Measurements from ENCODE around the gene NKX1-2.

The NKX1-2 gene

GRCh38 chr10:124450012-124450782 lies at the start of gene NKX1-2:
Gene NKX1-2, minus strand, starts transcription at chr10:124450035. Its CDS starts 92 bp downstream, at chr10:124449943.
- DNase-seq (ENCODE audit: low read depth), result no peak

GRCh38 chr10:124498056-124498455 lies 48.2 kb upstream of the NKX1-2 start:
- DNase-seq (ENCODE audit: low read depth), result no peak

- no peak for DNase-seq (ENCODE audit: low read depth)
These were observed 47.5 kb upstream of the NKX1-2 start for GRCh38 chr10:124497196-124497881.

- no peak for DNase-seq (ENCODE audit: low read depth)
These were observed 46.8 kb upstream of the NKX1-2 start for GRCh38 chr10:124496620-124497019.

- DNase-seq (ENCODE audit: low read depth), result no peak
These were observed 46.3 kb upstream of the NKX1-2 start for GRCh38 chr10:124496150-124496549.

GRCh38 chr10:124495725-124496124 lies 45.9 kb upstream of the NKX1-2 start:
- DNase-seq (ENCODE audit: low read depth), result no peak

GRCh38 chr10:124495162-124495561 lies 45.3 kb upstream of the NKX1-2 start:
- DNase-seq (ENCODE audit: low read depth), result no peak

- no peak for DNase-seq (ENCODE audit: low read depth)
These were observed 44.4 kb upstream of the NKX1-2 start for GRCh38 chr10:124494046-124494807.

- no peak for DNase-seq (ENCODE audit: low read depth)
These were observed 43.5 kb upstream of the NKX1-2 start for GRCh38 chr10:124493214-124493882.

- DNase-seq (ENCODE audit: low read depth), result no peak
These were observed 42.4 kb upstream of the NKX1-2 start for GRCh38 chr10:124492266-124492665.

- no peak for DNase-seq (ENCODE audit: low read depth)
These were observed 41.3 kb upstream of the NKX1-2 start for GRCh38 chr10:124491105-124491504.

- DNase-seq (ENCODE audit: low read depth), result no peak
These were observed 36.8 kb upstream of the NKX1-2 start for GRCh38 chr10:124486635-124487034.

- DNase-seq (ENCODE audit: low read depth), result no peak
These were observed 34.8 kb upstream of the NKX1-2 start for GRCh38 chr10:124484661-124485060.

GRCh38 chr10:124484031-124484430 lies 34.2 kb upstream of the NKX1-2 start:
- DNase-seq (ENCODE audit: low read depth), result no peak

- no peak for DNase-seq (ENCODE audit: low read depth)
These were observed 33.0 kb upstream of the NKX1-2 start for GRCh38 chr10:124482876-124483275.

- DNase-seq (ENCODE audit: low read depth), result no peak
These were observed 32.5 kb upstream of the NKX1-2 start for GRCh38 chr10:124482236-124482800.

- DNase-seq (ENCODE audit: low read depth), result no peak
These were observed 31.9 kb upstream of the NKX1-2 start for GRCh38 chr10:124481717-124482116.

GRCh38 chr10:124480860-124481259 lies 31.0 kb upstream of the NKX1-2 start:
- DNase-seq (ENCODE audit: low read depth), result no peak

GRCh38 chr10:124478515-124478914 lies 28.7 kb upstream of the NKX1-2 start:
- DNase-seq (ENCODE audit: low read depth), result no peak

- no peak for DNase-seq (ENCODE audit: low read depth)
These were observed 28.0 kb upstream of the NKX1-2 start for GRCh38 chr10:124477614-124478363.

All from stimulated activated CD8-positive, alpha-beta memory T cell treated with anti-CD3 and anti-CD28 coated beads, Interleukin-7, amount 100 ng/mL, for 24 hours (primary cell).